GM12864 (cell line): ENCODE results near the gene FLYWCH1.

Experiments
- DNase-seq: peaks from one replicate; pipeline ENCODE4 v3.0.0-alpha.2; 2011; ENCODE audit warnings: low read depth
- H3K4me3 ChIP-seq: 2 replicates; pipeline ENCODE4 v1.5.1; 2011; ENCODE audit warnings: mild to moderate bottlenecking, low read depth, low read length, control low read depth
- TF ChIP-seq, protein P1 (sequence below): IDR thresholded peaks from 2 replicates; pipeline ENCODE4 v1.5.1; 2011; ENCODE audit warnings: low read depth, mild to moderate bottlenecking, moderate library complexity, low read length, control low read depth, inconsistent platforms; ENCODE audit errors: missing control alignments

The FLYWCH1 gene

DNA sequence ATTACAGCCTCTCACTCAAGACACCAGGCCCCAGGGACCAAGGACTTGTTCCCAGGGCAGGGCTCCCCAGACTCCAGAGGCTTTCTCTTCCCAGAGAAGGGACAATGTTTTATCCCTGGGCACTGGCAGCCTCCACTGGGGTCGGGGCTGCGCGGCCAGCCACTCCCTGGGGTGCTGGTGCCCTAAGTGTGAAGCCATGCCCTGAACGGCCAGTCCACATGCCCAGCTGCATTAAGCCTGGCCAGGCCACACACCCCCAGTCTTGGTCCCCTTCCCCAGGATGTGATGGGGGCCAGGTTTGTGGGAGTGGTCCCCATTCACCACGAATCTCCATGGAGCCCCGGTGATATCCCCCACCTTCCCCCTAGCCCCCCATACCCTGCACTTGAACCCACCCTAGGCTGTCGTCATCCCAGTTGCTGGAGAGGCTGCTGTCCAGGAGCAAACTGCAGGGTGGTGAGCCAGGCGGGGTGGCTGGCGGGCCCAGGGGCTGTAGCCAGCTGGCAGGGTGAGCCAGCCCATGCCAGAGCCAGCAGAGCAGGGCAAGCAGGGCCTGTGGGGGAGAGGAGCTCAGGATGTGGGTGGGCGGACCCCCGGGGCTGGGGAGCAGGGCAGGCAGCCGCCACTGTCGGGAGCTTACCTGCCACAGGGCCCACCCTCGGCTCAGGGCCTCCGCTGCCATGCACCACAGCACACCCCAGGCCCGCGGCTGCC is 62.0 kb downstream of the FLYWCH1 start:
- no peak for DNase-seq
- H3K4me3 ChIP-seq, result no peak overlapping the region
- TF ChIP-seq, protein P1, sequence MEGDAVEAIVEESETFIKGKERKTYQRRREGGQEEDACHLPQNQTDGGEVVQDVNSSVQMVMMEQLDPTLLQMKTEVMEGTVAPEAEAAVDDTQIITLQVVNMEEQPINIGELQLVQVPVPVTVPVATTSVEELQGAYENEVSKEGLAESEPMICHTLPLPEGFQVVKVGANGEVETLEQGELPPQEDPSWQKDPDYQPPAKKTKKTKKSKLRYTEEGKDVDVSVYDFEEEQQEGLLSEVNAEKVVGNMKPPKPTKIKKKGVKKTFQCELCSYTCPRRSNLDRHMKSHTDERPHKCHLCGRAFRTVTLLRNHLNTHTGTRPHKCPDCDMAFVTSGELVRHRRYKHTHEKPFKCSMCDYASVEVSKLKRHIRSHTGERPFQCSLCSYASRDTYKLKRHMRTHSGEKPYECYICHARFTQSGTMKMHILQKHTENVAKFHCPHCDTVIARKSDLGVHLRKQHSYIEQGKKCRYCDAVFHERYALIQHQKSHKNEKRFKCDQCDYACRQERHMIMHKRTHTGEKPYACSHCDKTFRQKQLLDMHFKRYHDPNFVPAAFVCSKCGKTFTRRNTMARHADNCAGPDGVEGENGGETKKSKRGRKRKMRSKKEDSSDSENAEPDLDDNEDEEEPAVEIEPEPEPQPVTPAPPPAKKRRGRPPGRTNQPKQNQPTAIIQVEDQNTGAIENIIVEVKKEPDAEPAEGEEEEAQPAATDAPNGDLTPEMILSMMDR, result no peak

DNA sequence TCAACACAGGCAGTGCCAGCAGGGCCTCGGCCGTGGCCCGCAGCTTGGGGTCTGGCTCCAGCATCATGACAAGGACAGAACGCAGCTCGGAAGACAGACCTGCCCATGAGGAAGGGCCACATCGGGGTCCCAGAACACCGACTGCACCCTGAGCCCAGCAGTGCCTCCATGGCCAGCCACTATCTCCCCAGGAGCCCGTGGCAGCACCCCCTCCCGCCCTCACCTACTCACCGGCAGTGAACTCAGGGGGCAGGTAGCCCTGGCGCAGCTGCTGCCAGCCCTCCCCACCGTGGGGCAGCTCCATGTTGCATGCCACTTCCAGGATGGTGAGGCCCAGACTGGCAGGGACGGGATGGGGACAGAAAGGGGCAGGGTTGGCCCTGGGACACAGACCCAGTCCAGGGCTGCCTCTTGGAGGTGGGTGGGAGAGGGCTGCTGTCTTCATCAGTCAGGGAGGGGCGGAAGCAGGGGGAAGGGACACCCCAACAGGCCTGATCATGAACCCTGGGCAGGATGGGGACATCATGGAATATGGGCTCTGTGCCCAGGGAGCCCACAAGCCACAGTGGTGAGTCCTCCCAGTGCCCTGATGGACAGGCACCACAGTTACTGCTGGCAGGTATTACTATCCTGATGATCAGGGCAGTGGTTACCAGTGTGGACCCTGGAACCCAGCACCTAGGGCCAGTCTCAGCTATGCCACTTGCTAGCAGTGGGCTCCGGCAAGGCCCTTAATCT is 62.8 kb downstream of the FLYWCH1 start:
- no peak overlapping the region for H3K4me3 ChIP-seq
- no peak for DNase-seq
- TF ChIP-seq, protein P1, result no peak

DNA sequence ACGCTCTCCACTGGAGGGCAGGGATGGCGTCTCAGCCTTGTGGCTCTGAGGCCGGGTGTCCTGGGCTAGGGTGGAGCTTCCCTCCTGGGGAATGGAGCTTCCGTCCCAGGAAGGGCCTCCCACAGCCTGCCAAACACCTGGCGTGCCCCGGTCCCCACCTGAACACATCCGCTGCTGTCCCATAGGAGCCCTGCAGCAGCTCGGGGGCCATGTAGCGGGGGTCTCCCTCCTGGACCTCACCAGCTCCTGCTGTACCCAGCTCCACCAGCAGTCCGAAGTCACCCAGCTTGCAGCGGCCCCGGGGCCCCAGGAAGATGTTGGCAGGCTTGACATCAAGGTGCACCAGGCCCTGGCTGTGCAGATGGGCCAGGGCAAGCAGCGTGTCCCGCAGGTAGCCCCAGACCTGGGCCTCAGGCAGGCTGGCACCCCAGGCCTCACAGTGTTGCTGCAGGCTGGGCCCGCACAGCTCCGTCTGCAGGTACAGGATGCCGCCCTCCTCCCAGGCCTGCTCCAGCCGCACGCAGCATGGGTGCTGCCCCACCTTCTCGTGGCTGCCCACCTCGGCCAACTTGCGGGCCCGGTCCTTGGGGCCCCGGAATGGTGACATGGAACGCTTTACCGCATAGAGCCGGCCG is 63.5 kb downstream of the FLYWCH1 start:
- no peak for DNase-seq
- TF ChIP-seq, protein P1, result no peak
- H3K4me3 ChIP-seq, result no peak overlapping the region

DNA sequence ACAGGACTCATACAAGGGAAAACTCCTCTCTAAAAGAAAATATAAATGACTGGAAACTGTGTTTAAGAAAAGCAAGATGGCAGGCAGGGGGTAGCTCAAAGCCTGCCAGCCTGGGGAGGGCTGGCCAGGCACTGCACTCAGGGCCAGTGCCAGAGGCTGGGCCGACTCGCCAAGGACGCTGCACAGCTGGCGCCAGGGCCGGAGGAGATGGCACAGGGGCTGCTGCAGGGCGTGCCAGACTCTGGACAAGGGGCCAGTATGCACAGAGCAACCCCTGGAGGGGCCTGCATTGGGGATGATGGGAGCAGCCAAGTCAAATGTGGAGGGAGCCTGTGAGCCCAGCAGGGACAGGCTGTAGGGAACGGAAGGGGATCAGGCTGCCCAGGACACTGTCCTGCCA is 64.5 kb downstream of the FLYWCH1 start:
- TF ChIP-seq, protein P1, result no peak
- no peak for DNase-seq
- H3K4me3 ChIP-seq, result no peak overlapping the region

DNA sequence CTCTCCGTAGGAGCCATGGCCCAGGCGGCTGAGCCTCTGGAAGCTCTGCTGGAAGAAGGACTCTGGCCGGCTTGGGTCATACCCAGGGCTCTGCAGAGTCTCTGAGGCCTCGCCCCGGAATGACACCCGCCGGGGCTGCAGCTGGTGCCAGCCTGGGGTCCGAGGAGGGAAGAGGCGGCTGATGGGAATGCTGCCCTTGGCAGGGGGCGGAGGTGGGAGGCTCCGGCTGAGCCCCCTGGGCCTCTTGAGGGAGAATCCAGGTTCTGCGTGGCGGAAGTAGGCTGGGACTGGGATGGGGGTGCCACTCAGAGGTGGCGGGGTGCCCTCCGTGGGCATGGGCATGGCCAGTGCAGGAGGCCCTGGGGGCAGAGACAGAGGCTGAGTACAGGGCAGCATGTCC is 64.9 kb downstream of the FLYWCH1 start:
- no peak for DNase-seq
- no peak overlapping the region for H3K4me3 ChIP-seq
- TF ChIP-seq, protein P1, result no peak

DNA sequence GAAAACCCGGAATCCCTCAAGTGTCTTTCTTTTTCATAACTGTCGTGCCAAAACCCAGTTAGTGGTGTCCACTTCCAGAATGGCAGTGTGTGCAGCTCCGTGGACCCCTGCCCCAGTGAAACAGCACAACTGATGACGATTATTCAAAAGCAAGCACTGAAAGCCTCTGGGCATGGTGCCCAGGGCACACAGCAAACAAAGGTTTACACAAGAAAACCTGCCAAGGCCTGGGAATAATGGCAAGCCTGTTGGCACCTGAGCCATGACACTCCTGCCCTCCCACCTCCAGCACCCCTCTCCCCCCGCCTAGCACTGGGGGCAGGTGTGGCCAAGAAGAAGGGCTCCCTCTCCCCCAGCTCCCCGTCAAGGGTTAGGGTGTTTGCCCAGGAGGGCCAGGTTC is 65.7 kb downstream of the FLYWCH1 start:
- no peak overlapping the region for H3K4me3 ChIP-seq
- DNase-seq, result no peak
- TF ChIP-seq, protein P1, result no peak
